OCI-LY7 (cell line): ENCODE data around the gene GRM4. TPM values are rescaled to one million over a fixed set of nuclear protein-coding genes. Genes with fewer than 3 reads are reported as not detected.

Experiments
- BruUV-seq: library from RNA; stranded (reverse); fragments of 400-500 nt; replicated peaks from 2 replicates; lab custom pipeline; 2021; lab: Mats Ljungman, UMichigan
- CTCF ChIA-PET: fragments of 300-600 bp; sonication (Branson Sonifier 250); formaldehyde crosslinking; loops from one replicate; lab custom pipeline; 2022; ENCODE audit warnings: antibody characterized with exemption; ENCODE audit not compliant: unreplicated experiment; lab: Charles Lee
- POLR2A ChIA-PET: fragments of 300-600 bp; sonication (Branson Sonifier 250); formaldehyde crosslinking; loops from one replicate; lab custom pipeline; 2022; ENCODE audit warnings: antibody characterized with exemption; lab: Charles Lee
- DNase-seq: peaks from one replicate; pipeline ENCODE4 v3.0.0-alpha.2; 2015; ENCODE audit warnings: low spot score
- H2AFZ ChIP-seq: fragments of 200-600 bp; sonication (generic), shearing (Covaris generic); 2 replicates; pipeline ENCODE4 v1.6.1; 2014; ENCODE audit warnings: mild to moderate bottlenecking, antibody characterized with exemption, low read length, moderate library complexity
- H3K27ac ChIP-seq: fragments of 200-600 bp; sonication (generic); 2 replicates; pipeline ENCODE4 v1.5.1; 2014; ENCODE audit warnings: mixed run types, low read depth, mild to moderate bottlenecking, moderate library complexity, low read length, inconsistent platforms; ENCODE audit not compliant: poor library complexity, severe bottlenecking
- H3K36me3 ChIP-seq: fragments of 200-600 bp; sonication (generic); 2 replicates; pipeline ENCODE4 v1.6.1; 2014; ENCODE audit warnings: mild to moderate bottlenecking, antibody characterized with exemption, low read length, moderate library complexity, mixed read lengths; ENCODE audit not compliant: insufficient read depth
- H3K4me1 ChIP-seq: fragments of 200-600 bp; sonication (generic); 2 replicates; pipeline ENCODE4 v1.5.1; 2014; ENCODE audit warnings: mild to moderate bottlenecking, low read length; ENCODE audit not compliant: insufficient read depth, poor library complexity, severe bottlenecking
- H3K4me2 ChIP-seq: fragments of 200-600 bp; sonication (generic); 2 replicates; pipeline ENCODE4 v1.6.1; 2014; ENCODE audit warnings: mild to moderate bottlenecking, low read length
- H3K4me3 ChIP-seq: fragments of 200-600 bp; sonication (generic); 2 replicates; pipeline ENCODE4 v1.5.1; 2014; ENCODE audit warnings: mild to moderate bottlenecking, low read depth, low read length; ENCODE audit not compliant: poor library complexity, severe bottlenecking
- H3K79me2 ChIP-seq: fragments of 200-600 bp; sonication (generic); 2 replicates; pipeline ENCODE4 v1.6.1; 2016; ENCODE audit warnings: low read depth, mild to moderate bottlenecking, low read length, moderate library complexity, mixed read lengths; ENCODE audit not compliant: insufficient read depth
- H3K9me2 ChIP-seq: fragments of 200-600 bp; sonication (generic); 2 replicates; pipeline ENCODE4 v1.6.1; 2016; ENCODE audit warnings: mild to moderate bottlenecking, low read length, mixed read lengths; ENCODE audit not compliant: insufficient read depth
- H3K9me3 ChIP-seq: fragments of 200-600 bp; sonication (generic); 2 replicates; pipeline ENCODE4 v1.6.1; 2014; ENCODE audit warnings: mild to moderate bottlenecking, mixed run types, low read length, mixed read lengths
- H4K20me1 ChIP-seq: fragments of 200-600 bp; sonication (generic); 2 replicates; pipeline ENCODE4 v1.6.1; 2014; ENCODE audit warnings: mild to moderate bottlenecking, antibody characterized with exemption, low read length, moderate library complexity, mixed read lengths; ENCODE audit not compliant: insufficient read depth
- EZH2phosphoT487 ChIP-seq: fragments of 200-600 bp; sonication (generic); IDR thresholded peaks from 2 replicates; pipeline ENCODE4 v1.6.1; 2018; ENCODE audit warnings: low read depth, borderline replicate concordance, mild to moderate bottlenecking, mixed run types, antibody characterized with exemption, low read length, moderate library complexity, mixed read lengths
- intact Hi-C: fragments of 100-400 bp; cut with micrococcal nuclease; formaldehyde crosslinking; loops from one replicate; pipeline ENCODE4 v1.10.0; 2022; ENCODE audit not compliant: unreplicated experiment
- total RNA-seq, 2 experiments: library from RNA; depleted of rRNA in 1 of 2; stranded (reverse); fragments of >200 nt in 1 of 2; shearing (Covaris generic) in 1 of 2; gene quantifications; 2 replicates each; pipeline ENCODE4 v1.2.3, GENCODE V29; 2014 to 2022
- TF ChIP-seq, protein P1 (sequence below): fragments of 200-600 bp; sonication (generic); conservative IDR thresholded peaks from 2 replicates; pipeline ENCODE4 v1.5.1; 2014; ENCODE audit warnings: mild to moderate bottlenecking, antibody characterized with exemption, low read length, moderate library complexity, mixed read lengths

The GRM4 gene
- total RNA-seq, 2 experiments from 2014 or later = 0.73 to 1.3 TPM

DNA sequence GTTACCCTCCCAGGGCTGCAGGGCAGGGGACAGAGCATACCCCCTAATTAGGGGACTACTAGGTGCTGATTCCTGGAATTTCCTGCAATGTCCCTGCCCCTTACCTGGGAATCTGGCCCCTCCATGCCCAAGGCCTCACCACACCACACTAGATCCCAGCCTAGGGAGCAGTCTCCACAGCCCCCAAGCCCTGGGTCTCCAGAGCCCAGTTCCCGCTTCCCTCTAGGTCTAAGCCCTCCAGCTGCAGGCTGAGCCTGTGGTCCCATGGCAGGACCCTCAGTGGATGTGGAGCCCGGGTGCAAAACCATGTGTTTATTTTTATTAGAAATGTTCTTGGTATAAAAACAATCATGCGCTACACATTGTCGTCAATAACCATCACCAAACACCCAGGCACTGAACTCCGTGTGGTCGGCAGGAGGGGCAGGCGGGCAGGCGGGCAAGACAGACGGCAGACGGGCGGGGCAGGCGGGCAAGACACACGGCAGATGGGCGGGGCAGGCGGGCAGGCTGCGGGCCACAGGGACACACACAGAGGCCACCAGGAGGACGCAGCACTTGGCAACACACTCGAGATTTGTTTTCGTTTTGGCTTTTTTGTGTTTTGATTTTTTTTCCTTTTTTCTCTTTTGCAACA is 124.2 kb downstream of the GRM4 start:
- TF ChIP-seq, protein P1, sequence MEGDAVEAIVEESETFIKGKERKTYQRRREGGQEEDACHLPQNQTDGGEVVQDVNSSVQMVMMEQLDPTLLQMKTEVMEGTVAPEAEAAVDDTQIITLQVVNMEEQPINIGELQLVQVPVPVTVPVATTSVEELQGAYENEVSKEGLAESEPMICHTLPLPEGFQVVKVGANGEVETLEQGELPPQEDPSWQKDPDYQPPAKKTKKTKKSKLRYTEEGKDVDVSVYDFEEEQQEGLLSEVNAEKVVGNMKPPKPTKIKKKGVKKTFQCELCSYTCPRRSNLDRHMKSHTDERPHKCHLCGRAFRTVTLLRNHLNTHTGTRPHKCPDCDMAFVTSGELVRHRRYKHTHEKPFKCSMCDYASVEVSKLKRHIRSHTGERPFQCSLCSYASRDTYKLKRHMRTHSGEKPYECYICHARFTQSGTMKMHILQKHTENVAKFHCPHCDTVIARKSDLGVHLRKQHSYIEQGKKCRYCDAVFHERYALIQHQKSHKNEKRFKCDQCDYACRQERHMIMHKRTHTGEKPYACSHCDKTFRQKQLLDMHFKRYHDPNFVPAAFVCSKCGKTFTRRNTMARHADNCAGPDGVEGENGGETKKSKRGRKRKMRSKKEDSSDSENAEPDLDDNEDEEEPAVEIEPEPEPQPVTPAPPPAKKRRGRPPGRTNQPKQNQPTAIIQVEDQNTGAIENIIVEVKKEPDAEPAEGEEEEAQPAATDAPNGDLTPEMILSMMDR = no peak
- no peak for TF ChIP-seq EZH2phosphoT487
- Histone ChIP-seq H3K4me3 (no peak overlapping the region), H3K4me2 (no peak overlapping the region), H3K4me1 (no peaks in the 10 kb centered on the region), H3K9me2 (no peaks in the 10 kb centered on the region), H2AFZ (no peak overlapping the region), H3K27ac (no peak overlapping the region), H3K79me2 (no peaks in the 10 kb centered on the region), H4K20me1 (no peaks in the 10 kb centered on the region), H3K9me3 (no peaks in the 10 kb centered on the region), H3K36me3 (no peaks in the 10 kb centered on the region)
- no TSS peak for BruUV-seq
- CTCF ChIA-PET = no interaction called here
- POLR2A ChIA-PET = no interaction called here
- DNase-seq = no peak
- intact Hi-C loops = no loop called here

DNA sequence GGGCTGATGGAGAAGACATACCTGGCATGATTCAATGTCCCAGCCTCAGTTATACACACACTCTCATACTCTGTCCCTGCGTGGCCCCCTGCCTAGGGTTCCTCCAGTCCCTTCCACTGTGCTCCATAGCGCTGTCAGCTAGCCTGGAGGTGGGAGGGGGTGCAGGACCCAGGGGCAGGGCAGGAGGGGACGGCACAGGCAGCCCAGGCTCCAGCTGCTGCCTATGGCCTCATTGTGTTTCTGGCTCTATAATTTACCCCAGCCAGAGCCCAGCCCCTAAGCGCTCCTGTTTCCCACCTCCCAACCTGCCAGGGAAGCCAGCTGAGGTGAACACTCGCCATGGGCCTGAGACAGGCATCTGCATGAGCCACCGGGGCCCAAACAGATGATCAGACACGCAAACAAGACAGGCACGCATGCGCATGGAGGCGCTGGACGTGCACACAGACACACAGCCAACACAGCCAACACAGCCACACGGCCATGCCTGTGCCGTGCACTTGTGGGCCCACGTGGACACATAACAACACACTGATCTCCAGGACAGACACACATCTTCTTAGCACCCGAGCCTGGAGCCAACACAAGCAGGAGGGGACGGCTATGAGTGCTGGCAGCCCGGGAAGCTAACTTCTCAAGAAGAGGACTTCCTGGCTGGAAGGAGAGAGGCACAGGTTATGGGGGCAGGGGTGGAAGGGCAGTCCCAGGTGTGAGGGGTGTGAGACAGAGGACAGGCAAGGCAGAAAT is 124.9 kb downstream of the GRM4 start:
- BruUV-seq = no TSS peak
- H3K36me3 ChIP-seq = no peaks in the 10 kb centered on the region
- no peaks in the 10 kb centered on the region for H3K79me2 ChIP-seq
- POLR2A ChIA-PET = no interaction called here
- CTCF ChIA-PET = no interaction called here
- no peaks in the 10 kb centered on the region for H4K20me1 ChIP-seq
- H3K4me2 ChIP-seq = no peak overlapping the region
- intact Hi-C loops = no loop called here
- H3K9me3 ChIP-seq = no peaks in the 10 kb centered on the region
- H3K27ac ChIP-seq = no peak overlapping the region
- DNase-seq = no peak
- H2AFZ ChIP-seq = no peak overlapping the region
- H3K9me2 ChIP-seq = no peaks in the 10 kb centered on the region
- no peaks in the 10 kb centered on the region for H3K4me1 ChIP-seq
- TF ChIP-seq EZH2phosphoT487 = no peak
- TF ChIP-seq, protein P1 = no peak
- H3K4me3 ChIP-seq = no peak overlapping the region

DNA sequence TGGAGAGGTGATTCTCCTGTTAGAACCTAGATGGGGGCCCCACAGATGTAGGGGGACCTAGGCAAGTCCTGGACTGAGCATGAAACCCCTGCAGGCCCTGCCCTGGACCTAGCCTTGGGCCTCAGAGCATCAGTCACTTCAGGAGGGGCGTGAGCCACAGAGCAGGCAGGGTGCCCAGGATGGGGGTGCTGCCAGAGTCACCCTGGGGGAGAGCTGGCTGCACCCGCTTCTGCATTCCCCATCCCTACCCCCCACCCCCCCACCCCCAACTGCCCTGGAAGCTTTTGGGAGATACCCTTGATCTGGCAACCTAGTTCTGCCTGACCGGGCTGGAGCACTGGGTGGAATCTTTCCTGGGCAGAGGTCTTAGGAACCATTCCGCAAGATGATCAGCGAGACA is 125.6 kb downstream of the GRM4 start:
- Histone ChIP-seq H3K27ac (no peak overlapping the region), H3K36me3 (no peaks in the 10 kb centered on the region), H3K9me3 (no peaks in the 10 kb centered on the region), H3K4me2 (no peak overlapping the region), H3K9me2 (no peaks in the 10 kb centered on the region), H3K79me2 (no peaks in the 10 kb centered on the region), H4K20me1 (no peaks in the 10 kb centered on the region), H3K4me1 (no peaks in the 10 kb centered on the region), H2AFZ (no peak overlapping the region), H3K4me3 (no peak overlapping the region)
- POLR2A ChIA-PET = no interaction called here
- no peak for DNase-seq
- no TSS peak for BruUV-seq
- CTCF ChIA-PET = no interaction called here
- TF ChIP-seq EZH2phosphoT487 = no peak
- TF ChIP-seq, protein P1 = no peak
- intact Hi-C loops = no loop called here
